ENCODE data around the gene NAT9. TPM values are rescaled to one million over a fixed set of nuclear protein-coding genes. Genes with fewer than 3 reads are reported as not detected.
A peak's percentile ranks its signal among the peaks of the same experiment; 100 is the strongest.

NAT9 gene
- total RNA-seq, 1 donor, result 32.0 TPM

GRCh38 chr17:74738051-74738996 is 37.8 kb downstream of the NAT9 start:
- H3K4me3 ChIP-seq (ENCODE audit: low read depth, low read length), result peak overlapping the region; percentile 14
- no peak for DNase-seq (ENCODE audit: low read depth)
- TF ChIP-seq CTCF (IDR thresholded peaks at IDR 0.05; ENCODE audit: insufficient read depth, low read depth, low read length), result no peak

GRCh38 chr17:74737299-74738050 is 38.7 kb downstream of the NAT9 start:
- peak overlapping the region; percentile 39 for H3K4me3 ChIP-seq (ENCODE audit: low read depth, low read length)
- TF ChIP-seq CTCF (IDR thresholded peaks at IDR 0.05; ENCODE audit: insufficient read depth, low read depth, low read length), result peak; percentile 39
- no peak for DNase-seq (ENCODE audit: low read depth)

- H3K4me3 ChIP-seq (ENCODE audit: low read depth, low read length), result peak within 1 kb of the TSS; percentile 39
- TF ChIP-seq CTCF (IDR thresholded peaks at IDR 0.05; ENCODE audit: insufficient read depth, low read depth, low read length), result peak; percentile 27
- DNase-seq (ENCODE audit: low read depth), result no peak
Observed at GRCh38 chr17:74736513-74737298, 39.4 kb downstream of the NAT9 start, which contains the start of gene RAB37. Gene RAB37 (plus strand): TSS chr17:74737256. CDS start chr17:74737273, 17 bp downstream.

GRCh38 chr17:74734256-74734655 is 41.9 kb downstream of the NAT9 start:
- DNase-seq (ENCODE audit: low read depth), result no peak
- H3K4me3 ChIP-seq (ENCODE audit: low read depth, low read length), result no peak overlapping the region
- no peak for TF ChIP-seq CTCF (IDR thresholded peaks at IDR 0.05; ENCODE audit: insufficient read depth, low read depth, low read length)

- no peak for TF ChIP-seq CTCF (IDR thresholded peaks at IDR 0.05; ENCODE audit: insufficient read depth, low read depth, low read length)
- no peak overlapping the region for H3K4me3 ChIP-seq (ENCODE audit: low read depth, low read length)
- DNase-seq (ENCODE audit: low read depth), result no peak
Observed at GRCh38 chr17:74733365-74734122, 42.6 kb downstream of the NAT9 start.
